HepG2 (cell line): ENCODE measurements around the gene KLHL33. TPM values are rescaled to one million over a fixed set of nuclear protein-coding genes. Genes with fewer than 3 reads are reported as not detected.

Source experiments
- ATAC-seq: fragments of 200-7000 bp; cut with Tn5 transposase; 3 replicates; pipeline ENCODE4 v1.9.1; 2020; ENCODE audit warnings: mild to moderate bottlenecking, moderate library complexity
- BruUV-seq: library from RNA; stranded (reverse); fragments of 400-500 nt; replicated peaks from 2 replicates; lab custom pipeline; 2021; lab: Mats Ljungman, UMichigan
- CTCF ChIA-PET: fragments of 300-600 bp; formaldehyde crosslinking; extraction: SDS; loops from one replicate; lab custom pipeline; 2021; ENCODE audit warnings: low total read pairs, inconsistent platforms, low intra/inter-chr PET ratio; lab: Yijun Ruan, JAX
- POLR2A ChIA-PET: fragments of 350-600 bp; sonication (Branson Sonifier 250); formaldehyde crosslinking; loops from one replicate; lab custom pipeline; 2020; ENCODE audit warnings: antibody characterized with exemption, inconsistent platforms; lab: Yijun Ruan, JAX
- DNase-seq: peaks from one replicate; pipeline ENCODE4 v3.0.0-alpha.2; 2015; ENCODE audit warnings: low spot score
- FAIRE-seq: peaks from 3 replicates; lab custom pipeline; 2011; peaks lifted over from hg19 to GRCh38; lab: Jason Lieb, UNC
- H2AFZ ChIP-seq: one replicate; pipeline ENCODE4 v1.6.1; 2011; ENCODE audit warnings: low read length, inconsistent platforms
- H3K27ac ChIP-seq: fragments of 300-600 bp; 3 replicates; pipeline ENCODE4 v1.8.0; 2011; ENCODE audit warnings: mixed run types, mild to moderate bottlenecking, mixed read lengths, low read length, inconsistent platforms; ENCODE audit not compliant: insufficient read depth; ENCODE audit errors: extremely low read length
- H3K27me3 ChIP-seq, 2 experiments: fragments of 200-600 bp in 1 of 2; 2 replicates in 1 of 2; 3 replicates in 1 of 2; pipeline versions ENCODE4 v1.6.0 to v1.8.0; 2011; ENCODE audit warnings: low read length in 2 of 2, mild to moderate bottlenecking in 2 of 2, moderate library complexity in 2 of 2, inconsistent platforms in 1 of 2; ENCODE audit not compliant: insufficient read depth in 2 of 2, control insufficient read depth in 1 of 2
- H3K36me3 ChIP-seq, 2 experiments: fragments of 200-600 bp in 1 of 2; replicated peaks in 1 of 2; 2 replicates in 1 of 2; 3 replicates in 1 of 2; pipeline versions ENCODE4 v1.5.1 to v1.8.0; 2011; ENCODE audit warnings: low read length in 2 of 2, inconsistent platforms in 1 of 2; ENCODE audit not compliant: insufficient read depth in 2 of 2, control insufficient read depth in 1 of 2
- H3K4me1 ChIP-seq: 2 replicates; pipeline ENCODE4 v1.5.1; 2012; ENCODE audit warnings: low read length, inconsistent platforms; ENCODE audit not compliant: insufficient read depth
- H3K4me2 ChIP-seq: 2 replicates; pipeline ENCODE4 v1.6.0; 2011; ENCODE audit warnings: low read depth, low read length, inconsistent platforms
- H3K4me3 ChIP-seq, 3 experiments: fragments of 200-600 bp in 1 of 3; sonication (generic), shearing (Covaris generic) in 1 of 3; replicated peaks in 1 of 3; 2 replicates each; pipeline ENCODE4 v1.5.1; 2011 to 2016; ENCODE audit warnings: low read length in 3 of 3, inconsistent platforms in 2 of 3, low read depth in 2 of 3, mild to moderate bottlenecking in 2 of 3, control low read depth in 1 of 3, mixed read lengths in 1 of 3; ENCODE audit not compliant: insufficient read depth in 1 of 3
- H3K79me2 ChIP-seq: one replicate; pipeline ENCODE4 v1.6.1; 2011; ENCODE audit warnings: low read length, inconsistent platforms; ENCODE audit not compliant: insufficient read depth
- H3K9ac ChIP-seq: 2 replicates; pipeline ENCODE4 v1.6.0; 2011; ENCODE audit warnings: mild to moderate bottlenecking, low read depth, low read length, inconsistent platforms; ENCODE audit not compliant: insufficient read depth
- H3K9me3 ChIP-seq: 2 replicates; pipeline ENCODE4 v1.5.1; 2012; ENCODE audit warnings: mild to moderate bottlenecking, low read length
- H4K20me1 ChIP-seq: 2 replicates; pipeline ENCODE4 v1.6.0; 2011; ENCODE audit warnings: inconsistent platforms, mild to moderate bottlenecking, low read length, moderate library complexity; ENCODE audit not compliant: insufficient read depth
- BCL3 ChIP-seq: sonication (generic); formaldehyde crosslinking; IDR thresholded peaks from 2 replicates; pipeline ENCODE4 v1.5.1; 2020; ENCODE audit warnings: mild to moderate bottlenecking, missing genetic modification reagents, moderate library complexity
- CSRNP2 ChIP-seq: sonication (generic); formaldehyde crosslinking; conservative IDR thresholded peaks from 2 replicates; pipeline ENCODE4 v1.8.0; 2022; ENCODE audit warnings: low read depth, missing genetic modification reagents
- KDM2A ChIP-seq: sonication (generic); formaldehyde crosslinking; IDR thresholded peaks from 2 replicates; pipeline ENCODE4 v1.4.0; 2020; ENCODE audit warnings: low read depth, missing genetic modification reagents, borderline replicate concordance
- TBX2 ChIP-seq: sonication (generic); formaldehyde crosslinking; IDR thresholded peaks from 2 replicates; pipeline ENCODE4 v1.5.0; 2020; ENCODE audit warnings: missing genetic modification reagents, mild to moderate bottlenecking, borderline replicate concordance
- TCF7L2 ChIP-seq: IDR thresholded peaks from 2 replicates; pipeline ENCODE4 v1.6.1; 2011; ENCODE audit warnings: mild to moderate bottlenecking, low read depth, low read length, moderate library complexity
- ZBTB46 ChIP-seq: sonication (generic); formaldehyde crosslinking; IDR thresholded peaks from 2 replicates; pipeline ENCODE4 v1.4.0; 2020; ENCODE audit warnings: mild to moderate bottlenecking, missing genetic modification reagents, borderline replicate concordance
- ZC3H4 ChIP-seq: sonication (generic); formaldehyde crosslinking; IDR thresholded peaks from 2 replicates; pipeline ENCODE4 v1.4.0; 2020; ENCODE audit warnings: missing genetic modification reagents, borderline replicate concordance
- WGBS: methylation state at CpG from one replicate; pipeline ENCODE4 v1.1.6; 2017; ENCODE audit warnings: low lambda C conversion rate; 5-methylcytosine and 5-hydroxymethylcytosine counted together
- in situ Hi-C: cut with HindIII; loops from 2 replicates; pipeline ENCODE4 v1.10.0; 2017; ENCODE audit warnings: low pct_unique_long_range_greater_than_20kb; ENCODE audit not compliant: extremely low pct_ligation_motif_present
- intact Hi-C: fragments of 100-400 bp; cut with micrococcal nuclease; formaldehyde crosslinking; loops from one replicate; pipeline ENCODE4 v1.10.0; 2022; ENCODE audit not compliant: unreplicated experiment
- polyA plus RNA-seq, 8 experiments: library from polyadenylated mRNA; depleted of rRNA in 3 of 8; stranded (reverse) in 7 of 8; unstranded in 1 of 8; fragments of >200 nt; fragmentation: Illumina TruSeq in 4 of 8; extraction: Trizol in 4 of 8; gene quantifications; 2 replicates each; pipeline versions ENCODE4 v1.2.1 to v1.2.3, GENCODE V29; 2011 to 2016; ENCODE audit warnings: low read depth in 4 of 8, missing spikeins in 1 of 8, mixed read lengths in 1 of 8; ENCODE audit not compliant: insufficient read depth in 1 of 8
- total RNA-seq, 5 experiments: library from RNA; depleted of rRNA; stranded (reverse); fragments of >200 nt; fragmentation: Illumina TruSeq; extraction: Trizol; gene quantifications; 2 replicates each; pipeline ENCODE4 v1.2.3, GENCODE V29; 2016; ENCODE audit warnings: low read depth in 1 of 5
- TF ChIP-seq, protein P1 (sequence below): sonication (generic); formaldehyde crosslinking; IDR thresholded peaks from 2 replicates; pipeline ENCODE4 v1.5.0; 2020; ENCODE audit warnings: mild to moderate bottlenecking, missing genetic modification reagents
- TF ChIP-seq, protein P2 (sequence below): IDR thresholded peaks from 2 replicates; pipeline ENCODE4 v1.4.0; 2020; ENCODE audit warnings: mild to moderate bottlenecking, missing genetic modification reagents

Gene KLHL33
- total and polyA plus RNA-seq, 2 of the 13 experiments (the other 11 are each of a cell fraction or from before 2014, with no cell fraction given) = not detected

DNA sequence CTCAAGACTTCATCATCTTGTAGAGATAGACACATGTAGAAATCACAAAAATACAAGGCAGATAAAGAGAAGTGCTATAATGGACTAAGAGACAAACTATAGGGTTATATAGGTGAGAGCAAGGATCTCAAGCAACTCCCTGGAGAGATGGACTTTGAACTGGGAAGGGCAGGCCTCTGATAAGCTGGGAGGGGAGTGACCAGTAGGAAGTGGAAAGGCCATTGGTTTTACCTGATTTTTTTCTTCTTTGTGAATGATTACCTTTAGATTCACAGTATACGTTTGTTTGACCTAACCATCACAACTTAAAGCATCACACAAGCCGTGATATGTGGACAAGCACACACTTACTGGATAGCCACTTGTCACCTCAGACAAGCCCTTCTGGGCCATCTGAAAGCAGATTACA, 17.5 kb downstream of the KLHL33 start (continued):
- TF ChIP-seq BCL3 (CRISPR knock-in tag) = no peak

DNA sequence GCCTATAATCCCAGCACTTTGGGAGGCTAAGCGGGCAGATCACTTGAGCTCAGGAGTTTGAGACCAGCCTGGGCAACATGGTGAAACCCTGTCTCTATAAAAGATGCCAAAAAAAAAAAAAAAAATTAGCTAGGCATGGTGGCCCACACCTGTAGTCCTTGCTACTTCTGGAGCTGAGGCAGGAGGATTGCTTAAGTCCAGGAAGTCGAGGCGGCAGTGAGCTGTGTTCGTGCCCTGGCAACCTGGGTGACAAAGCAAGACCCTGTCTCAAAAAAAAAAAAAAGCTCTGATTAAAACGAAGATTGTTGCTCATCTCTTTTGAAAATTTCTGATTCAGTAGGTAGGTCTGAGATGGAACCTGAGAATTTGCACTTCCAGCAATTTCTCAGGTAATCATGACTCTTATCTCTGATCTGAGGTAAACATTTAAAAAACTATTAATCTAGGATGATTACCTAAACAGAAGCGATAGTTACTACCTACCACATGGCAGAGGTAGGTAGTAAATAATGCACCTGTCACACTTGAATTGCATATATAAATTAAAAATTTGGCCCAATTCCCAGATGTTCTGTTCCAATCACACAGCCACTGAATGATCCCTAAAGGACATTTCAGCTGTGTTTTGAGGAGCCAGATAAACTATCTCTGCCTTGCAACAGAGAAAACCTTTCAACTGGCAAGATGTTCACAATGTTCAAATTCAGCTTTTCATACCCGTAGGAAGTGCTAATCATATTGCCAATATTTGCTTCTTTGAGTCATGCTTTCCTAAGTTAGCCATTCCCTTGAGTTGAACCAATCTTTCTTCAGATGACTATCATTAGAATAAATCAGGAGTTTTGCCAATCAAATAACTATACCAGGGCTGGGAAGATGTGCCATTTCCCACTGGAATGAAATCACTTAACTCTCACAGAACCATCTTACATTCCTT, 18.4 kb downstream of the KLHL33 start:
- no peak for FAIRE-seq
- no peak for TF ChIP-seq ZC3H4
- TF ChIP-seq, protein P1, sequence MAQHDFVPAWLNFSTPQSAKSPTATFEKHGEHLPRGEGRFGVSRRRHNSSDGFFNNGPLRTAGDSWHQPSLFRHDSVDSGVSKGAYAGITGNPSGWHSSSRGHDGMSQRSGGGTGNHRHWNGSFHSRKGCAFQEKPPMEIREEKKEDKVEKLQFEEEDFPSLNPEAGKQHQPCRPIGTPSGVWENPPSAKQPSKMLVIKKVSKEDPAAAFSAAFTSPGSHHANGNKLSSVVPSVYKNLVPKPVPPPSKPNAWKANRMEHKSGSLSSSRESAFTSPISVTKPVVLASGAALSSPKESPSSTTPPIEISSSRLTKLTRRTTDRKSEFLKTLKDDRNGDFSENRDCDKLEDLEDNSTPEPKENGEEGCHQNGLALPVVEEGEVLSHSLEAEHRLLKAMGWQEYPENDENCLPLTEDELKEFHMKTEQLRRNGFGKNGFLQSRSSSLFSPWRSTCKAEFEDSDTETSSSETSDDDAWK (CRISPR knock-in tag) = no peak
- TF ChIP-seq TCF7L2 = no peak
- no peak for TF ChIP-seq ZBTB46
- TF ChIP-seq TBX2 (CRISPR knock-in tag) = 0 out of 2 replicates have a peak, but pooled peaks have one; percentile 27
- TF ChIP-seq, protein P2, sequence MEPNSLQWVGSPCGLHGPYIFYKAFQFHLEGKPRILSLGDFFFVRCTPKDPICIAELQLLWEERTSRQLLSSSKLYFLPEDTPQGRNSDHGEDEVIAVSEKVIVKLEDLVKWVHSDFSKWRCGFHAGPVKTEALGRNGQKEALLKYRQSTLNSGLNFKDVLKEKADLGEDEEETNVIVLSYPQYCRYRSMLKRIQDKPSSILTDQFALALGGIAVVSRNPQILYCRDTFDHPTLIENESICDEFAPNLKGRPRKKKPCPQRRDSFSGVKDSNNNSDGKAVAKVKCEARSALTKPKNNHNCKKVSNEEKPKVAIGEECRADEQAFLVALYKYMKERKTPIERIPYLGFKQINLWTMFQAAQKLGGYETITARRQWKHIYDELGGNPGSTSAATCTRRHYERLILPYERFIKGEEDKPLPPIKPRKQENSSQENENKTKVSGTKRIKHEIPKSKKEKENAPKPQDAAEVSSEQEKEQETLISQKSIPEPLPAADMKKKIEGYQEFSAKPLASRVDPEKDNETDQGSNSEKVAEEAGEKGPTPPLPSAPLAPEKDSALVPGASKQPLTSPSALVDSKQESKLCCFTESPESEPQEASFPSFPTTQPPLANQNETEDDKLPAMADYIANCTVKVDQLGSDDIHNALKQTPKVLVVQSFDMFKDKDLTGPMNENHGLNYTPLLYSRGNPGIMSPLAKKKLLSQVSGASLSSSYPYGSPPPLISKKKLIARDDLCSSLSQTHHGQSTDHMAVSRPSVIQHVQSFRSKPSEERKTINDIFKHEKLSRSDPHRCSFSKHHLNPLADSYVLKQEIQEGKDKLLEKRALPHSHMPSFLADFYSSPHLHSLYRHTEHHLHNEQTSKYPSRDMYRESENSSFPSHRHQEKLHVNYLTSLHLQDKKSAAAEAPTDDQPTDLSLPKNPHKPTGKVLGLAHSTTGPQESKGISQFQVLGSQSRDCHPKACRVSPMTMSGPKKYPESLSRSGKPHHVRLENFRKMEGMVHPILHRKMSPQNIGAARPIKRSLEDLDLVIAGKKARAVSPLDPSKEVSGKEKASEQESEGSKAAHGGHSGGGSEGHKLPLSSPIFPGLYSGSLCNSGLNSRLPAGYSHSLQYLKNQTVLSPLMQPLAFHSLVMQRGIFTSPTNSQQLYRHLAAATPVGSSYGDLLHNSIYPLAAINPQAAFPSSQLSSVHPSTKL (CRISPR knock-in tag) = no peak
- no peak for TF ChIP-seq CSRNP2 (CRISPR knock-in tag)
- TF ChIP-seq KDM2A = no peak

More for the DNA sequence above, 18.4 kb downstream of the KLHL33 start:
- in situ Hi-C loops = loop anchor here (5.0 kb wide), 1 partner anchor 40 kb away; the partner anchor contains the start of gene APEX1
- POLR2A ChIA-PET = interaction anchor here (0.8 to 3.5 kb wide), 12 partner anchors 11 to 196 kb away, joined by 3 to 59 read pairs (median 6); partner anchors contain the start of genes APEX1, OSGEP, PARP2 and PIP4P1
- CTCF ChIA-PET = no interaction called here
- Histone ChIP-seq H3K4me1 (peaks cover 50% of the 10 kb centered on the region), H3K36me3 (no peaks in the 10 kb centered on the region), H3K9me3 (no peaks in the 10 kb centered on the region), H3K9ac (no peak overlapping the region), H4K20me1 (no peaks in the 10 kb centered on the region), H3K4me3 (no peak overlapping the region; a peak in 2 of 6 replicates), H2AFZ (no peak overlapping the region), H3K79me2 (no peaks in the 10 kb centered on the region), H3K27ac (peak overlapping the region; percentile 0), H3K27me3 (no peaks in the 10 kb centered on the region; a peak in 2 of 5 replicates), H3K4me2 (peak overlapping the region; percentile 73)
- peak; percentile 65 for DNase-seq
- intact Hi-C loops = loop anchor here (5.0 kb wide), 2 partner anchors 115 to 270 kb away; partner anchors contain the start of gene ANG
- 4% methylated on average over 7 of the region's 7 CpGs for WGBS
- BruUV-seq = no TSS peak
- no peak for ATAC-seq
